Neutrophil (primary cell): ENCODE data around the gene GRIP2.
A peak's percentile ranks its signal among the peaks of the same experiment; 100 is the strongest.

Experiments used
- H3K27ac ChIP-seq: fragments of 200-600 bp; sonication (generic); 2 replicates; pipeline ENCODE4 v1.5.1; 2016; ENCODE audit warnings: mild to moderate bottlenecking, moderate library complexity
- H3K27me3 ChIP-seq: fragments of 200-600 bp; sonication (generic); 2 replicates; pipeline ENCODE4 v1.6.0; 2016; ENCODE audit warnings: mild to moderate bottlenecking
- H3K36me3 ChIP-seq: fragments of 200-600 bp; sonication (generic); 2 replicates; pipeline ENCODE4 v1.5.1; 2017
- H3K4me1 ChIP-seq, 2 experiments: fragments of 200-600 bp in 1 of 2; sonication (generic) in 1 of 2; 1 replicate in 1 of 2; 2 replicates in 1 of 2; pipeline versions ENCODE4 v1.5.1 to v1.6.1; 2013 to 2016; ENCODE audit warnings: low read depth in 1 of 2, low read length in 1 of 2, mild to moderate bottlenecking in 1 of 2, moderate library complexity in 1 of 2; ENCODE audit not compliant: control insufficient read depth in 1 of 2, insufficient read depth in 1 of 2
- H3K4me3 ChIP-seq, 2 experiments: fragments of 200-600 bp in 1 of 2; sonication (generic) in 1 of 2; 1 replicate in 1 of 2; 2 replicates in 1 of 2; pipeline ENCODE4 v1.5.1; 2013 to 2016; ENCODE audit warnings: low read depth in 1 of 2, low read length in 1 of 2, mild to moderate bottlenecking in 1 of 2, moderate library complexity in 1 of 2
- H3K9me3 ChIP-seq: fragments of 200-600 bp; sonication (generic); 2 replicates; pipeline ENCODE4 v1.5.1; 2016
- TF ChIP-seq, protein P1 (sequence below): fragments of 200-600 bp; sonication (generic); IDR thresholded peaks from 2 replicates; pipeline ENCODE4 v1.5.1; 2016; ENCODE audit warnings: antibody characterized with exemption

The GRIP2 gene

GRCh38 chr3:14465425-14465824, 74.7 kb downstream of the GRIP2 start:
- TF ChIP-seq, protein P1, sequence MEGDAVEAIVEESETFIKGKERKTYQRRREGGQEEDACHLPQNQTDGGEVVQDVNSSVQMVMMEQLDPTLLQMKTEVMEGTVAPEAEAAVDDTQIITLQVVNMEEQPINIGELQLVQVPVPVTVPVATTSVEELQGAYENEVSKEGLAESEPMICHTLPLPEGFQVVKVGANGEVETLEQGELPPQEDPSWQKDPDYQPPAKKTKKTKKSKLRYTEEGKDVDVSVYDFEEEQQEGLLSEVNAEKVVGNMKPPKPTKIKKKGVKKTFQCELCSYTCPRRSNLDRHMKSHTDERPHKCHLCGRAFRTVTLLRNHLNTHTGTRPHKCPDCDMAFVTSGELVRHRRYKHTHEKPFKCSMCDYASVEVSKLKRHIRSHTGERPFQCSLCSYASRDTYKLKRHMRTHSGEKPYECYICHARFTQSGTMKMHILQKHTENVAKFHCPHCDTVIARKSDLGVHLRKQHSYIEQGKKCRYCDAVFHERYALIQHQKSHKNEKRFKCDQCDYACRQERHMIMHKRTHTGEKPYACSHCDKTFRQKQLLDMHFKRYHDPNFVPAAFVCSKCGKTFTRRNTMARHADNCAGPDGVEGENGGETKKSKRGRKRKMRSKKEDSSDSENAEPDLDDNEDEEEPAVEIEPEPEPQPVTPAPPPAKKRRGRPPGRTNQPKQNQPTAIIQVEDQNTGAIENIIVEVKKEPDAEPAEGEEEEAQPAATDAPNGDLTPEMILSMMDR, result no peak
- Histone ChIP-seq H3K4me1 (peaks cover 0 to 6% of the 10 kb centered on the region in 2 experiments), H3K4me3 (no peak overlapping the region), H3K27me3 (no peaks in the 10 kb centered on the region), H3K27ac (peak overlapping the region; percentile 17), H3K36me3 (peaks cover 100% of the 10 kb centered on the region), H3K9me3 (peaks cover 4% of the 10 kb centered on the region)

- no peaks in the 10 kb centered on the region for H3K27me3 ChIP-seq
- no peak overlapping the region for H3K4me3 ChIP-seq
- no peak overlapping the region for H3K27ac ChIP-seq
- peaks cover 4% of the 10 kb centered on the region for H3K9me3 ChIP-seq
- peaks cover 100% of the 10 kb centered on the region for H3K36me3 ChIP-seq
- H3K4me1 ChIP-seq, result peaks cover 0 to 6% of the 10 kb centered on the region in 2 experiments
- TF ChIP-seq, protein P1, result no peak
Observed at GRCh38 chr3:14464521-14464920, 75.6 kb downstream of the GRIP2 start.

- TF ChIP-seq, protein P1, result no peak
- no peak overlapping the region for H3K4me3 ChIP-seq
- peak overlapping the region; percentile 18 for H3K27ac ChIP-seq
- no peaks in the 10 kb centered on the region for H3K27me3 ChIP-seq
- peaks cover 4% of the 10 kb centered on the region for H3K9me3 ChIP-seq
- peaks cover 0 to 6% of the 10 kb centered on the region in 2 experiments for H3K4me1 ChIP-seq
- peaks cover 100% of the 10 kb centered on the region for H3K36me3 ChIP-seq
Observed at GRCh38 chr3:14464141-14464465, 76.0 kb downstream of the GRIP2 start.

DNA sequence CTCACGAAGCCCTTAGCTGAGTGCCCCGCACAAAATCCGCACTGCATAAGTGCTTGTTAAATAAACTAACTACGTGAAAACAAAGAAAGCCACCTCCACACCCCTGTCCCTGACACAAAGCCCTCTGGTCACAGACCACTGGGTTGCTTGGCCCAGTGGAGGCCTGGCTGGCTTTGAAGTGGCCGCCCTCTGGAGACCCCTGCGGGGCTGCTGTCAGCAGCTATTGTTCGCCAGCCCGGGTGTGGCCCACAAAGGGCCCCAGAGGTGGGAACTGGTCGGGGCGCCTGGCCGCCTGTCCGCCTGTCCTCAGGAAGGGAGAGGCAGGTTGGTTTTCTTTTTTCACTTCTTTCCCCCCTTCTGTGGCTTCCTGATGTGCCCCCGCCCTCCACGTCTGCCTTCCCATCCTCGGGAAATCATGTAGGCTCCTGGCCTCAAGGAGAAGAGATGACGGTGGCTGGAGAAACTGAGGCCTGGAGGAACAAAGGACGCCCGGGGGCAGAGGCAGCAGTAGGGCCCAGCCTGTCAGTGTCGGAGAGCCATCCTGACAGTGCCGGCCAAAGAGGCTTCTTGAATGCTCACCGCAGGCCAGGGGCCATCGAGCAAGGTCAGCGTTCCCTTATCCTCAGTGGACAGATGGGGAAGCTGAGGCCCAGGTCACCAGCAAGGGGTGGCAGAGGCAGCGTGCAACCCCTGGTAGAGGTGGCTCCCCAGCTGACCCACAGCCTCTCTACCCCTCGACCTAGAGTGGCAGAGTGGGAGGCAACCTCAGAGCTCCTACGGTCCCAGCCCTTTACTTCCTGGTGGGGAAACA, 76.6 kb downstream of the GRIP2 start:
- TF ChIP-seq, protein P1, result no peak
- peaks cover 4% of the 10 kb centered on the region for H3K9me3 ChIP-seq
- H3K4me1 ChIP-seq, result peaks cover 0 to 6% of the 10 kb centered on the region in 2 experiments
- peaks cover 100% of the 10 kb centered on the region for H3K36me3 ChIP-seq
- no peaks in the 10 kb centered on the region for H3K27me3 ChIP-seq
- H3K27ac ChIP-seq, result peak overlapping the region; percentile 18
- H3K4me3 ChIP-seq, result no peak overlapping the region

GRCh38 chr3:14462738-14463137, 77.4 kb downstream of the GRIP2 start:
- Histone ChIP-seq H3K4me3 (no peak overlapping the region), H3K4me1 (peaks cover 0 to 3% of the 10 kb centered on the region in 2 experiments), H3K36me3 (peaks cover 100% of the 10 kb centered on the region), H3K9me3 (peaks cover 4% of the 10 kb centered on the region), H3K27me3 (no peaks in the 10 kb centered on the region), H3K27ac (peak overlapping the region; percentile 36)
- TF ChIP-seq, protein P1, result no peak
